Measurements from ENCODE around the gene TSPOAP1.

DNA sequence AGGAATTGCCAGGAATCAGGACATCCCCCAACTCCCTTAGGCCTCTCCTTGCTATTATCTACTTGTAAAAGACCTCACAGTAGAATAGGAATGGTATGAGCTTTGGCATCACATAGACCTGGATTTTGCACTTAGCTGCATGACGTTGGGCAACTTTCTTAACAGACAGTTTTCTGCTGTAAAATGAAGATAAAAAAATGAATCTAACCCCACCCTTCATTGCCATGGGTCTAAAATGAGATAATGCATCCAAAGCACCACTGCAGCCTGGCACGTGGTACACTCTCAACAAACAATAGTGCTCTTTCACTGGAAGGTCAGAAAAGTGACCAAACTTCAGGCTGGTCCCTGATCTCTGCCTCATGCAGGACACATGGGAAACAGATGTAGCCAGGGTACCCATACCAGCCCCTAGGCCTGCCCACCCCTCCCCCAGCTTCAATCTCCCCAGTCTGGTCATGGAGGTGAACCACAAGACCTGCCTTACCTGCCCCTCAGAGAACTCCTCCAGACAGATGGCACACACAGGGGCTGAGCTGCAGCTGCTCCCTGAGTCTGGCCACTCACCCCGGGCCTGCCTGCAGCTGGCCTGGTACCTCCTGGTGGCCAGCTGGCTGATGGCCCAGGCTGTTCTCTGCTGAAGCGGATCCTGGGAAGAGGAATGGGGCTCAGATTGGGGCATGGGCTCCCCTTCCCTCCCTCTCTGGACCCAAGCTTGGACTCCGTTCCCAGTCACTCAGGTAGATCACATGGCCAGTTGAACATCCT is 31.9 kb upstream of the TSPOAP1 start:
- TF ChIP-seq, protein P1, sequence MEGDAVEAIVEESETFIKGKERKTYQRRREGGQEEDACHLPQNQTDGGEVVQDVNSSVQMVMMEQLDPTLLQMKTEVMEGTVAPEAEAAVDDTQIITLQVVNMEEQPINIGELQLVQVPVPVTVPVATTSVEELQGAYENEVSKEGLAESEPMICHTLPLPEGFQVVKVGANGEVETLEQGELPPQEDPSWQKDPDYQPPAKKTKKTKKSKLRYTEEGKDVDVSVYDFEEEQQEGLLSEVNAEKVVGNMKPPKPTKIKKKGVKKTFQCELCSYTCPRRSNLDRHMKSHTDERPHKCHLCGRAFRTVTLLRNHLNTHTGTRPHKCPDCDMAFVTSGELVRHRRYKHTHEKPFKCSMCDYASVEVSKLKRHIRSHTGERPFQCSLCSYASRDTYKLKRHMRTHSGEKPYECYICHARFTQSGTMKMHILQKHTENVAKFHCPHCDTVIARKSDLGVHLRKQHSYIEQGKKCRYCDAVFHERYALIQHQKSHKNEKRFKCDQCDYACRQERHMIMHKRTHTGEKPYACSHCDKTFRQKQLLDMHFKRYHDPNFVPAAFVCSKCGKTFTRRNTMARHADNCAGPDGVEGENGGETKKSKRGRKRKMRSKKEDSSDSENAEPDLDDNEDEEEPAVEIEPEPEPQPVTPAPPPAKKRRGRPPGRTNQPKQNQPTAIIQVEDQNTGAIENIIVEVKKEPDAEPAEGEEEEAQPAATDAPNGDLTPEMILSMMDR (IDR thresholded peaks at IDR 0.05) = no peak
- TF ChIP-seq SMC3 (IDR thresholded peaks at IDR 0.05) = no peak
- TF ChIP-seq POLR2A (IDR thresholded peaks at IDR 0.05; ENCODE audit: low read length) = no peak
- TF ChIP-seq EHMT2 (IDR thresholded peaks at IDR 0.05; ENCODE audit: low read depth) = no peak
- TF ChIP-seq EP300 (IDR thresholded peaks at IDR 0.05) = no peak
- TF ChIP-seq HDAC2 (IDR thresholded peaks at IDR 0.05) = no peak
- no peak for TF ChIP-seq RCOR1 (IDR thresholded peaks at IDR 0.05; ENCODE audit: low read depth, low read length)
- TF ChIP-seq CEBPB (IDR thresholded peaks at IDR 0.05) = no peak
- no peak for TF ChIP-seq KDM5A (IDR thresholded peaks at IDR 0.05)
- TF ChIP-seq, protein P2, sequence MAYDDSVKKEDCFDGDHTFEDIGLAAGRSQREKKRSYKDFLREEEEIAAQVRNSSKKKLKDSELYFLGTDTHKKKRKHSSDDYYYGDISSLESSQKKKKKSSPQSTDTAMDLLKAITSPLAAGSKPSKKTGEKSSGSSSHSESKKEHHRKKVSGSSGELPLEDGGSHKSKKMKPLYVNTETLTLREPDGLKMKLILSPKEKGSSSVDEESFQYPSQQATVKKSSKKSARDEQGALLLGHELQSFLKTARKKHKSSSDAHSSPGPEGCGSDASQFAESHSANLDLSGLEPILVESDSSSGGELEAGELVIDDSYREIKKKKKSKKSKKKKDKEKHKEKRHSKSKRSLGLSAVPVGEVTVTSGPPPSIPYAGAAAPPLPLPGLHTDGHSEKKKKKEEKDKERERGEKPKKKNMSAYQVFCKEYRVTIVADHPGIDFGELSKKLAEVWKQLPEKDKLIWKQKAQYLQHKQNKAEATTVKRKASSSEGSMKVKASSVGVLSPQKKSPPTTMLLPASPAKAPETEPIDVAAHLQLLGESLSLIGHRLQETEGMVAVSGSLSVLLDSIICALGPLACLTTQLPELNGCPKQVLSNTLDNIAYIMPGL (CRISPR knock-in tag; IDR thresholded peaks at IDR 0.05; ENCODE audit: borderline replicate concordance) = no peak
